Bronchial epithelial cell (primary cell): ENCODE results near the gene MCL1. TPM values are rescaled to one million over a fixed set of nuclear protein-coding genes. Genes with fewer than 3 reads are reported as not detected.
"Not testable (repeated sequence)": the region's sequence is repeated elsewhere in the genome, so short reads cannot be mapped to it uniquely, and the experiment has no call there.

Experiments used
- DNase-seq: peaks from one replicate; pipeline ENCODE4 v3.0.0-alpha.2; 2010; ENCODE audit warnings: low read depth
- FAIRE-seq: peaks from 2 replicates; lab custom pipeline; 2011; peaks lifted over from hg19 to GRCh38; lab: Jason Lieb, UNC
- H3K27me3 ChIP-seq: 2 replicates; pipeline ENCODE4 v1.5.1; 2011; ENCODE audit warnings: low read length; ENCODE audit not compliant: control insufficient read depth, insufficient read depth
- H3K36me3 ChIP-seq: 2 replicates; pipeline ENCODE4 v1.5.1; 2011; ENCODE audit warnings: low read length; ENCODE audit not compliant: control insufficient read depth, insufficient read depth
- H3K4me3 ChIP-seq: 2 replicates; pipeline ENCODE4 v1.5.1; 2011; ENCODE audit warnings: mild to moderate bottlenecking, low read depth, low read length, control low read depth
- total RNA-seq: library from RNA; depleted of rRNA; stranded (reverse); fragments of >200 nt; gene quantifications from 2 replicates; pipeline ENCODE4 v1.2.1, GENCODE V29; 2014
- TF ChIP-seq, protein P1 (sequence below): IDR thresholded peaks from 2 replicates; pipeline ENCODE4 v1.5.1; 2011; ENCODE audit warnings: mild to moderate bottlenecking, moderate library complexity, low read length, control low read depth, inconsistent platforms; ENCODE audit not compliant: insufficient read depth, severe bottlenecking

Gene MCL1
- total RNA-seq, 1 donor from 2014 or later: 280 TPM

DNA sequence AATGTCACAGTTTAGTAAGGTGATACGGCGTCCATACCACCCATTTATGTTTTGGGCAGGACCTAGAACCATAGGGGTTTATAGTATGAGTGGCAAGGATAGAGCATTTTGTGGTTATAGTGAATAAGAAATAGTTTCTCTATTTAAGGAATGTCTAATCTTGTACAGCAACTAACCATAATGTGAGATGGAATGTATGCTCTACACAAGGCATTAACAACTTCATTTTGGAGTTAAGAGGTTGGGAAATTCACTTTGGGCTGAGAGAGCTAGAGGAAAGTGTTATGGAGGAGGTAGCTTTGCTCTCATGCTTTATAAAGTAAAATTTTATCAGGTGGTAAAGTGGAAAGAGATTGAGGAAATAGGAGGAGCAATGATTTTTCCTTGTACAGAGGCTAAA, 3.0 kb upstream of the MCL1 start:
- FAIRE-seq (no peak), DNase-seq (no peak)
- H3K36me3 ChIP-seq: peaks cover 9% of the 10 kb centered on the region
- H3K27me3 ChIP-seq: no peaks in the 10 kb centered on the region
- TF ChIP-seq, protein P1, sequence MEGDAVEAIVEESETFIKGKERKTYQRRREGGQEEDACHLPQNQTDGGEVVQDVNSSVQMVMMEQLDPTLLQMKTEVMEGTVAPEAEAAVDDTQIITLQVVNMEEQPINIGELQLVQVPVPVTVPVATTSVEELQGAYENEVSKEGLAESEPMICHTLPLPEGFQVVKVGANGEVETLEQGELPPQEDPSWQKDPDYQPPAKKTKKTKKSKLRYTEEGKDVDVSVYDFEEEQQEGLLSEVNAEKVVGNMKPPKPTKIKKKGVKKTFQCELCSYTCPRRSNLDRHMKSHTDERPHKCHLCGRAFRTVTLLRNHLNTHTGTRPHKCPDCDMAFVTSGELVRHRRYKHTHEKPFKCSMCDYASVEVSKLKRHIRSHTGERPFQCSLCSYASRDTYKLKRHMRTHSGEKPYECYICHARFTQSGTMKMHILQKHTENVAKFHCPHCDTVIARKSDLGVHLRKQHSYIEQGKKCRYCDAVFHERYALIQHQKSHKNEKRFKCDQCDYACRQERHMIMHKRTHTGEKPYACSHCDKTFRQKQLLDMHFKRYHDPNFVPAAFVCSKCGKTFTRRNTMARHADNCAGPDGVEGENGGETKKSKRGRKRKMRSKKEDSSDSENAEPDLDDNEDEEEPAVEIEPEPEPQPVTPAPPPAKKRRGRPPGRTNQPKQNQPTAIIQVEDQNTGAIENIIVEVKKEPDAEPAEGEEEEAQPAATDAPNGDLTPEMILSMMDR: no peak
- H3K4me3 ChIP-seq: no peak overlapping the region

GRCh38 chr1:150581962-150582361, 2.6 kb upstream of the MCL1 start:
- H3K36me3 ChIP-seq: peaks cover 12% of the 10 kb centered on the region
- H3K4me3 ChIP-seq, DNase-seq, H3K27me3 ChIP-seq, FAIRE-seq: not testable (repeated sequence)

DNA sequence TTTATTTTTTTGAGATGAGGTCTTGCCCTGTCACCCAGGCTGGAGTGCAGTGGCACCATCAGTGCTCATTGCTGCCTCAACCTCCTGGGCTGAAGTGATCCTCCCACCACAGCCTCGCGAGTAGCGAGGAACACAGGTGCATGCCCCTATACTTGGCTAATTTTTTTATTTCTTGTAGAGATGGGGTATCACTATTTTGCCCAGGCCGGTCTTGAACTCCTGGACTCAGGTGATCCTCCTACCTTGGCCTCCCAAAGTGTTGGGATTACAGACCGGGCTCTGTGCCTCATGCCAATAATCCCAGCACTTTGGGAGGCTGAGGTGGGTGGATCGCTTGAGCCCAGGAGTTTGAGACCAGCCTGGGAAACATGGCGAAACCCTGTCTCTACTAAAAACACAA, 2.0 kb upstream of the MCL1 start:
- not testable (repeated sequence) for H3K27me3 ChIP-seq, DNase-seq, H3K4me3 ChIP-seq, FAIRE-seq
- H3K36me3 ChIP-seq: peaks cover 13% of the 10 kb centered on the region

DNA sequence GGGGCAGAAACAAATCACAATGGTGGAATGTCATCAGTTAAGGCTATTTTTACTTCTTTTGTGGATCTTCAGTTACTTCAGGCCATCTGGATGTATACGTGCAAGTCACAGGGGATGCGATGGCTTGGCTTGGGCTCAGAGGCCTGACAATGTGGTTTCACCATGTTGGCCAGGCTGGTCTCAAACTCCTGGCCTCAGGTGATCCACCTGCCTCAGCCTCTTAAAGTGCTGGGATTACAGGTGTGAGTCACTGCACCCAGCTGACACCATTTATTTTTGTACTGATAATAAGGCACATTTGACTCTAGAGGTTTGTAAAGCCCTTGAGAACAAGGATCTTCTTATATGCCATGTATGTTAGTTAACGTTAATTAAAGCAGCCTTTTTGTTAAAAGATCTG, 1.6 kb upstream of the MCL1 start:
- not testable (repeated sequence) for H3K4me3 ChIP-seq, H3K27me3 ChIP-seq, DNase-seq, FAIRE-seq
- H3K36me3 ChIP-seq: peaks cover 13% of the 10 kb centered on the region

DNA sequence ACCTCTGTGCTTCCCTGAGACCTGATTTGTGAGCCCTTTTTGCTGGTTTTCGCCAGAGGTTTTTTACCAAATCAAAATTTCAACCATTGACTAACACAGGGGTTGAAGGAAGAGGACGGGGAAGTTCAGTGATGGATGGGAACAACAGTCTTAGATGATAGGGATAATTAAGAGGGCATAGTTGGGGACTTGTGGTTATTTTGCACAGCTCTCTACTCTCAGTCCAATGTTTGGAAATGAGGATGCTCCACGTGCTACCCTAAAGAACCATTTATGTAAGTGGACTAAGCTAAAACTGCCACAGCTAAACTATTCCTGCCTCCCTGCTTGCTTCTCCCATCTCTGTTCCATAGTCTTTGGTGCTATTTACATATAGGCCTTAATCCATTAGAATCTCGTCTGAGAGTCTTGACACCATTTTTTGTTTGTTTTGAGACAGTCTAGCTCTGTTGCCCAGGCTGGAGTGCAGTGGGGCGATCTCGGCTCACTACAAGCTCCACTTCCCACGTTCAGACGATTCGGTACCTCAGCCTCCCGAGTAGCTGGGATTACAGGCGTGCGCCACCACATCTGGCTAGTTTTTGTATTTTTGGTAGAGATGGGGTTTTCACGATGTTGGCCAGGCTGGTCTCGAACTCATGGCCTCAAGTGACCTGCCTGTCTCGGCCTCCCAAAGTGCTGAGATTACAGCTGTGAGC, 684 bp upstream of the MCL1 start:
- no peak for FAIRE-seq
- H3K27me3 ChIP-seq: no peaks in the 10 kb centered on the region
- H3K4me3 ChIP-seq: peak overlapping the region; percentile 41
- TF ChIP-seq, protein P1: no peak
- H3K36me3 ChIP-seq: peaks cover 17% of the 10 kb centered on the region
- no peak for DNase-seq

- FAIRE-seq (no peak), DNase-seq (peak; percentile 76)
- peaks cover 20% of the 10 kb centered on the region for H3K36me3 ChIP-seq
- H3K4me3 ChIP-seq: peak overlapping the region; percentile 99
- no peaks in the 10 kb centered on the region for H3K27me3 ChIP-seq
- TF ChIP-seq, protein P1: no peak
These were observed 919 bp downstream of the MCL1 start for GRCh38 chr1:150578272-150579109.

DNA sequence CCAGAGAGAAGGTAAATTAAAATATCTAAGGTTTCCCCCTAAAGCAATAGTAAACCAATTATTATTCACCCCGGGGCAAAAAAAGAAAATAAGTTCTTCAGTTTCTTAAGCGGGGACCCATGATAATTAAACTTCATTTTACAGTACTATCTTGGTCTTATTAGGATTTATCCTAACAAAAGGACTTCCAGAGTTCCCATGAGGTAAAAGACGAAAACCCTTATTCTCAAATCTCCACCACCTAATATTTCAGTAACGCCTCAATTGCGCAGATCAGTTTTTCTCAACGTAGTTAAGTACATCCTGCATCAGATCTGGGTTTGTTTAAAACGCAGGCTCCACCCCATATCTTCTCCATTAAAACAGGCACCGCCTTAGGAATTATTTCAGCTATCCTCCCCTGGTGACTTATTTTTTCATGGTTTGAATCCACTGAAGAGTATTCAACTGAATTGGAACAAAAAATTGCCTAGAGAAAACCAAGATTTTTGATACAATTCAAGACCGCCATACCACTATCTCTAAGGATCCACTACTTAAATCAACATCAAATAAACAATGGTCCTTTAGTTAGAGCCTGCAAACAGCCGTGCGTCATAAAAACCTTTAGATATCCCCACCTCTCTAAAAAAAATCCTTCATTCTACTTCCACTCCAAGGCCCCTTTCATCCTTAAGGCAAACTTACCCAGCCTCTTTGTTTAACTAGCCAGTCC, 1.7 kb downstream of the MCL1 start:
- peak; percentile 17 for DNase-seq
- no peaks in the 10 kb centered on the region for H3K27me3 ChIP-seq
- peaks cover 21% of the 10 kb centered on the region for H3K36me3 ChIP-seq
- TF ChIP-seq, protein P1: no peak
- no peak for FAIRE-seq
- peak overlapping the region; percentile 99 for H3K4me3 ChIP-seq
